ENCODE results near the gene ZNF624.
"Not testable (repeated sequence)": the region's sequence is repeated elsewhere in the genome, so short reads cannot be mapped to it uniquely, and the experiment has no call there.

The ZNF624 gene

DNA sequence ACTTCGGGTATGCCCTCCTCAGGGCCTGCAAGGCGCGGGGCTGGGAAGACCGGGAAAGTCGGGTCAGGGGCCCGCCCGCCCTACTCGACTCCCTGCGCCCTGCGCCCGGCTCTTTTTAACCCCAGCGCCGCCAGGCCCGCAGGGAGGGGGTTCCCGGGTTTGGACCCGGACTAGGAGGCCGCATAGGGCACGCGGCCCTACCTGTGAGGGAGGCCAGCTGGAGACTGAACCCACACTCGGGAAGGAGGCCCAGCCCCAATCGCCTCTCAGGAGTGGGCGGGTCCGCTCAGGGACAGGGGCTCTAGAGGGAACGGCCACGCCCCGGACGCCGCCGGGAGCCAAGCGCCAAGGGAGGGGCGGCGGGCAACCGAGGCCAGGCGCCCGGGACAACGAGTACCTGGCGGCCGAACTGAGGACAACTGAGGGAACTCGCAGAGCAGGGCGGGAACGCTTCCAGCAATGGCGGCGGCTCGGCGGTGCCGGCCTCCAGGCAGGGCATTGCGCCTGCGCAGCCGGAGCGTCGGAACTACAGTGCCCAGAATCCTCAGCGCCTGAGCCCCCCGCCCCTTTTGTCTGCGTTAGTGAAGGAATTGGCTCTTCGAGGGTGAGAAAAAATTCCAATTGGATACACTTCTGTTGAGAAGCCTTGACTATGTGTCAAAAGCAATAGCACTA, at the start of gene ZNF624:
Gene ZNF624, minus strand, starts transcription at position 484 of the 675 bp plus-strand sequence.
- no peak for TF ChIP-seq EZH2phosphoT487 (IDR thresholded peaks at IDR 0.05; ENCODE audit: borderline replicate concordance, low read length)
- TF ChIP-seq, protein P1, sequence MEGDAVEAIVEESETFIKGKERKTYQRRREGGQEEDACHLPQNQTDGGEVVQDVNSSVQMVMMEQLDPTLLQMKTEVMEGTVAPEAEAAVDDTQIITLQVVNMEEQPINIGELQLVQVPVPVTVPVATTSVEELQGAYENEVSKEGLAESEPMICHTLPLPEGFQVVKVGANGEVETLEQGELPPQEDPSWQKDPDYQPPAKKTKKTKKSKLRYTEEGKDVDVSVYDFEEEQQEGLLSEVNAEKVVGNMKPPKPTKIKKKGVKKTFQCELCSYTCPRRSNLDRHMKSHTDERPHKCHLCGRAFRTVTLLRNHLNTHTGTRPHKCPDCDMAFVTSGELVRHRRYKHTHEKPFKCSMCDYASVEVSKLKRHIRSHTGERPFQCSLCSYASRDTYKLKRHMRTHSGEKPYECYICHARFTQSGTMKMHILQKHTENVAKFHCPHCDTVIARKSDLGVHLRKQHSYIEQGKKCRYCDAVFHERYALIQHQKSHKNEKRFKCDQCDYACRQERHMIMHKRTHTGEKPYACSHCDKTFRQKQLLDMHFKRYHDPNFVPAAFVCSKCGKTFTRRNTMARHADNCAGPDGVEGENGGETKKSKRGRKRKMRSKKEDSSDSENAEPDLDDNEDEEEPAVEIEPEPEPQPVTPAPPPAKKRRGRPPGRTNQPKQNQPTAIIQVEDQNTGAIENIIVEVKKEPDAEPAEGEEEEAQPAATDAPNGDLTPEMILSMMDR (IDR thresholded peaks at IDR 0.05; ENCODE audit: low read depth, low read length, poor library complexity, severe bottlenecking): no peak
- no peaks in the 10 kb centered on the region for H4K20me1 ChIP-seq (ENCODE audit: control insufficient read depth, insufficient read depth, low read depth, low read length)
- peaks cover 10% of the 10 kb centered on the region for H3K27me3 ChIP-seq (ENCODE audit: control insufficient read depth, low read length)
- no peaks in the 10 kb centered on the region for H3F3A ChIP-seq (ENCODE audit: control insufficient read depth, insufficient read depth)
- peak within 1 kb of the TSS; percentile 14; the same call in 1 of the 2 replicates for H3K27ac ChIP-seq (ENCODE audit: low read depth, low read length)
- H3K79me2 ChIP-seq (ENCODE audit: control insufficient read depth, low read length): peaks cover 6% of the 10 kb centered on the region
- H3K9me2 ChIP-seq (replicated peaks; ENCODE audit: control insufficient read depth, low read length): no peaks in the 10 kb centered on the region
- 0 out of 2 replicates have a peak, but pooled peaks cover 4% of the 10 kb centered on the region for H3K9me3 ChIP-seq (ENCODE audit: control insufficient read depth, insufficient read depth, low read length)
- no peaks in the 10 kb centered on the region; the same call in 1 of the 2 replicates for H3K36me3 ChIP-seq (ENCODE audit: control insufficient read depth, low read length)
- peak within 1 kb of the TSS; percentile 80 for H3K4me3 ChIP-seq (ENCODE audit: low read length)
- peak within 1 kb of the TSS; percentile 96 for H3K4me2 ChIP-seq (ENCODE audit: low read length)
- H3K4me1 ChIP-seq (ENCODE audit: control insufficient read depth, low read length): peaks cover 12% of the 10 kb centered on the region

DNA sequence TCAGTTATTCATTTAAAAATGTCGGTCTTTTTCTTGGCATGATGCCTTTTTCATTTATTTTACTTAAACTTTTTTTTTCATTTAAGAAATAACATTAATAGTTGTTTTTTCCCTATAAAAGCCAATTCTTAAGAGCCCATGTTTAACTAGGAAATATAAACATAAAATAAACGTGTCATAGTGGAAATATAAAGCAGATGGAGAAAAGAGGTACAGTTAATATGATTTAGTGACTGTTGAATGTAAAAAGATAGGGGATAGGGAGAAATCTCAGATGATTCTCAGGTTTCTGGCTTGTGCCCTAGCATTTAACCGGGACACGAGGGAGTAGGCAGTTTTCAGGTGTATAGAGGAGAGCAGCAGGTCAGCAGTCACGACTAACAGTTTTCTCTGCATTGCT, 44.0 kb upstream of the ZNF624 start:
- H3F3A ChIP-seq (ENCODE audit: control insufficient read depth, insufficient read depth); H3K79me2 ChIP-seq (ENCODE audit: control insufficient read depth, low read length); H3K4me2 ChIP-seq (ENCODE audit: low read length); H3K27me3 ChIP-seq (ENCODE audit: control insufficient read depth, low read length); H3K4me3 ChIP-seq (ENCODE audit: low read length); H3K9me2 ChIP-seq (replicated peaks; ENCODE audit: control insufficient read depth, low read length); H3K36me3 ChIP-seq (ENCODE audit: control insufficient read depth, low read length); H4K20me1 ChIP-seq (ENCODE audit: control insufficient read depth, insufficient read depth, low read depth, low read length); H3K27ac ChIP-seq (ENCODE audit: low read depth, low read length); H3K9me3 ChIP-seq (ENCODE audit: control insufficient read depth, insufficient read depth, low read length); H3K4me1 ChIP-seq (ENCODE audit: control insufficient read depth, low read length): not testable (repeated sequence)

DNA sequence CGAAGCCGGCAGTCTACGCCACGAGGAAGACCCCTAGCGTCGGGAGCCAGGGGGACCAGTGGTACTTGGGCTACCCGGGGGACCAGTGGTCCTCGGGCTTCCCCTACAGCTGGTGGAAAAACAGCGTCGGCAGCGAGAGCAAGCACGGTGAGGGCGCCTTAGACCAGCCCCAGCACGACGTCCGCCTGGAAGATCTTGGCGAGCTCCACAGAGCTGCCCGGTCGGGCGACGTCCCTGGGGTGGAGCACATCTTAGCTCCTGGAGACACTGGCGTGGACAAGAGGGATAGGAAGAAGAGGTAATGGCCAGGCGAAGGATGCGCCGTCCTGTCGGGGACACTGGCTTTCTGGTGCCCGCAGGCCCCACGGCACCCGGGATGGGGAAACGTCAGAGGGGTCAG, 36.8 kb upstream of the ZNF624 start:
- not testable (repeated sequence) for H3K36me3 ChIP-seq (ENCODE audit: control insufficient read depth, low read length); H3K9me3 ChIP-seq (ENCODE audit: control insufficient read depth, insufficient read depth, low read length)

DNA sequence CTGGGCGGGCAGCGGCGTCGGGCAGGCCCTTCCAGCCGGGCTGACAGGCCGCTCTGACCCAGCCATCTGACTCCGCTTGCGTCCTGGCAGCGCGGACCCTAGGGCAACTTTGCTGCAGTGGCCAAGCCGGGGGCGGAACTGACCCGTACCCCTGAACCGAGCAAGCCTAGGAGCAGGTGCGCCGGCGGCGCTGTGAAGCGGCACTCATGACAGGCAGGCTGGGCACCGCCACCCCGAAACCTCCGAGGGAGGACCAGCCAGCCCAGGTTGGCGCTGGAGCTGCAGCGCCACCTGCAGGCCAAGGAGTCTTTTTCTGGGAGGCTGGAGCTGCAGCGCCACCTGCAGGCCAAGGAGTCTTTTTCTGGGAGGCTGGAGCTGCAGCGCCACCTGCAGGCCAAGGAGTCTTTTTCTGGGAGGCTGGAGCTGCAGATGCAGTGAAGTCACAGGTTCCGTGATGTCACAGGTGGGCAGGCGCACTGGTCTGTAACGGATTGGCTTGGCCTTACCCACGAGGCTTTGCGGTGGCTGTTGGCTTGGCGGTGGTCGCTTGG, 36.2 kb upstream of the ZNF624 start, which contains the start of gene CCDC144A:
Gene CCDC144A, plus strand, starts transcription at position 511 of the 551 bp plus-strand sequence. CDS start 160 bp downstream, outside the sequence.
- TF ChIP-seq, protein P1 (IDR thresholded peaks at IDR 0.05; ENCODE audit: low read depth, low read length, poor library complexity, severe bottlenecking): peak; percentile 89
- not testable (repeated sequence) for H3F3A ChIP-seq (ENCODE audit: control insufficient read depth, insufficient read depth); H3K27me3 ChIP-seq (ENCODE audit: control insufficient read depth, low read length); H3K4me2 ChIP-seq (ENCODE audit: low read length); H3K9me3 ChIP-seq (ENCODE audit: control insufficient read depth, insufficient read depth, low read length); H3K4me3 ChIP-seq (ENCODE audit: low read length); H3K27ac ChIP-seq (ENCODE audit: low read depth, low read length); H4K20me1 ChIP-seq (ENCODE audit: control insufficient read depth, insufficient read depth, low read depth, low read length); H3K4me1 ChIP-seq (ENCODE audit: control insufficient read depth, low read length); H3K9me2 ChIP-seq (replicated peaks; ENCODE audit: control insufficient read depth, low read length); H3K79me2 ChIP-seq (ENCODE audit: control insufficient read depth, low read length); H3K36me3 ChIP-seq (ENCODE audit: control insufficient read depth, low read length)

More for the DNA sequence above, 36.8 kb upstream of the ZNF624 start:
- H3K27me3 ChIP-seq (ENCODE audit: control insufficient read depth, low read length); H3K4me1 ChIP-seq (ENCODE audit: control insufficient read depth, low read length); H3K4me3 ChIP-seq (ENCODE audit: low read length); H3K79me2 ChIP-seq (ENCODE audit: control insufficient read depth, low read length); H3K9me2 ChIP-seq (replicated peaks; ENCODE audit: control insufficient read depth, low read length); H4K20me1 ChIP-seq (ENCODE audit: control insufficient read depth, insufficient read depth, low read depth, low read length); H3K4me2 ChIP-seq (ENCODE audit: low read length); H3F3A ChIP-seq (ENCODE audit: control insufficient read depth, insufficient read depth); H3K27ac ChIP-seq (ENCODE audit: low read depth, low read length): not testable (repeated sequence)

DNA sequence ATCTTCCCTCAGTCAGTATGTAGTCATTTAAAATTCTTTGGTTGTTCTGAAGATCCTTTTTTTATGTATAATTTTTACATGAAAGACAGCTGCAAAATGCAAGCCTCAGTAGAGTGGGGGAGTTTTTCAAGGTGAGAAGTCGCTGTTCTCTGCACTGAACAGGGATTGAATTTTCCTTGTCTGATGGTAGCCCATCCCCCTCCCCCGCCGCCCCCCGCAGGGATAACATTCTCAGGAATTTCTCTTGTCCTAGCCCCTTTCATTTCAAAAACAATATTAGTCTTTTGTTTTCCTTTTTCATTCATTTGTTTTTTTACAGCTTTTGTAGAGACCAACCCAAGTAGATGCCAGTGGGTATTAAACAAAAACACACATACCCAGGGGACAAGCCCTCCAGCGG, 33.5 kb upstream of the ZNF624 start:
- H4K20me1 ChIP-seq (ENCODE audit: control insufficient read depth, insufficient read depth, low read depth, low read length); H3K36me3 ChIP-seq (ENCODE audit: control insufficient read depth, low read length); H3K9me3 ChIP-seq (ENCODE audit: control insufficient read depth, insufficient read depth, low read length); H3K27ac ChIP-seq (ENCODE audit: low read depth, low read length); H3K27me3 ChIP-seq (ENCODE audit: control insufficient read depth, low read length); H3F3A ChIP-seq (ENCODE audit: control insufficient read depth, insufficient read depth); H3K4me2 ChIP-seq (ENCODE audit: low read length); H3K4me1 ChIP-seq (ENCODE audit: control insufficient read depth, low read length); H3K9me2 ChIP-seq (replicated peaks; ENCODE audit: control insufficient read depth, low read length); H3K79me2 ChIP-seq (ENCODE audit: control insufficient read depth, low read length); H3K4me3 ChIP-seq (ENCODE audit: low read length): not testable (repeated sequence)

DNA sequence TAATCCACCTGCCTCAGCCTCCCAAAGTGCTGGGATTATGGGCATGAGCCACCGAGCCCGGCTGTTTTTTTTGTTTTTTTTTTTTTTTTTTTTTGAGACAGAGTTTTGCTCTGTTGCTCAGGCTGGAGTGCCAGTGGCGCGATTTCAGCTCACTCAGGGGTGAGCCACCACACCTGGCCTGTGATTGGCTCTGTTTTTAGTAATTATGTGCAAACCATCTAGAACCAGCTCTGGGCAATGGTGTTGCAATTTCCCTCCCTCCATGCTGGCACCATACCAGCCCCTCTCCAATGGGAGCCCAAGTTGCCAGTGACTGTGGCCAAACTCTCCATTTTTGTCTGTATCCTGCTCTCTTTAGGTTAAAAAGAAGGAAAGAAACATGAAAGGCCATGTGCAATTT, 32.4 kb upstream of the ZNF624 start:
- not testable (repeated sequence) for H3K27ac ChIP-seq (ENCODE audit: low read depth, low read length); H3F3A ChIP-seq (ENCODE audit: control insufficient read depth, insufficient read depth); H3K79me2 ChIP-seq (ENCODE audit: control insufficient read depth, low read length); H3K9me2 ChIP-seq (replicated peaks; ENCODE audit: control insufficient read depth, low read length); H3K4me2 ChIP-seq (ENCODE audit: low read length); H3K4me3 ChIP-seq (ENCODE audit: low read length); H3K9me3 ChIP-seq (ENCODE audit: control insufficient read depth, insufficient read depth, low read length); H3K36me3 ChIP-seq (ENCODE audit: control insufficient read depth, low read length); H3K4me1 ChIP-seq (ENCODE audit: control insufficient read depth, low read length); H3K27me3 ChIP-seq (ENCODE audit: control insufficient read depth, low read length); H4K20me1 ChIP-seq (ENCODE audit: control insufficient read depth, insufficient read depth, low read depth, low read length)

All from DOHH2 (cell line).